CD14-positive monocyte (primary cell): ENCODE data around the gene TUBAL3. TPM values are rescaled to one million over a fixed set of nuclear protein-coding genes. Genes with fewer than 3 reads are reported as not detected.
A peak's percentile ranks its signal among the peaks of the same experiment; 100 is the strongest.

Source experiments
- DNase-seq, 3 donors: peaks; one replicate each; pipeline ENCODE4 v3.0.0-alpha.2; 2011 to 2022
- H2AFZ ChIP-seq: 2 replicates; pipeline ENCODE4 v1.6.0; 2012; ENCODE audit warnings: mild to moderate bottlenecking, low read depth, low read length, inconsistent platforms; ENCODE audit not compliant: insufficient read depth, poor library complexity, severe bottlenecking
- H3K27ac ChIP-seq, 2 donors: 1 replicate in 1 of 2; 2 replicates in 1 of 2; pipeline ENCODE4 v1.5.1; 2012 to 2013; ENCODE audit warnings: low read length in 2 of 2, control low read depth in 1 of 2, inconsistent platforms in 1 of 2, low read depth in 1 of 2, mild to moderate bottlenecking in 1 of 2
- H3K27me3 ChIP-seq, 2 donors: one replicate each; pipeline versions ENCODE4 v1.6.0 to v1.6.1; 2011 to 2013; ENCODE audit warnings: low read length in 2 of 2; ENCODE audit not compliant: control insufficient read depth in 2 of 2, insufficient read depth in 2 of 2
- H3K36me3 ChIP-seq, 2 donors: replicated peaks in 1 of 2; 1 replicate in 1 of 2; 2 replicates in 1 of 2; pipeline versions ENCODE4 v1.5.1 to v1.6.1; 2012 to 2013; ENCODE audit warnings: low read length in 2 of 2, control low read depth in 1 of 2, inconsistent platforms in 1 of 2, mild to moderate bottlenecking in 1 of 2; ENCODE audit not compliant: insufficient read depth in 2 of 2, control insufficient read depth in 1 of 2
- H3K4me1 ChIP-seq, 2 donors: 1 replicate in 1 of 2; 2 replicates in 1 of 2; pipeline versions ENCODE4 v1.5.1 to v1.6.1; 2012 to 2013; ENCODE audit warnings: low read length in 2 of 2, control low read depth in 1 of 2, inconsistent platforms in 1 of 2, mild to moderate bottlenecking in 1 of 2, moderate library complexity in 1 of 2; ENCODE audit not compliant: insufficient read depth in 2 of 2, control insufficient read depth in 1 of 2
- H3K4me2 ChIP-seq: replicated peaks from 2 replicates; pipeline ENCODE3; 2012; ENCODE audit warnings: low read length, moderate library complexity, mild to moderate bottlenecking; ENCODE audit not compliant: poor library complexity, severe bottlenecking; ENCODE audit errors: extremely low read depth
- H3K4me3 ChIP-seq, 3 experiments: fragments of 200-600 bp in 1 of 3; sonication (generic) in 1 of 3; replicated peaks in 1 of 3; 1 replicate in 2 of 3; 2 replicates in 1 of 3; pipeline ENCODE4 v1.5.1; 2011 to 2013; ENCODE audit warnings: low read length in 3 of 3, mild to moderate bottlenecking in 3 of 3, control low read depth in 2 of 3, low read depth in 2 of 3, inconsistent platforms in 1 of 3, moderate library complexity in 1 of 3
- H3K79me2 ChIP-seq: 2 replicates; pipeline ENCODE4 v1.6.0; 2012; ENCODE audit warnings: mild to moderate bottlenecking, control low read depth, inconsistent platforms, low read length, moderate library complexity; ENCODE audit not compliant: insufficient read depth
- H3K9ac ChIP-seq: 2 replicates; pipeline ENCODE4 v1.6.0; 2017; ENCODE audit warnings: low read length, mild to moderate bottlenecking; ENCODE audit not compliant: insufficient read depth, poor library complexity, severe bottlenecking
- H3K9me3 ChIP-seq, 2 donors: replicated peaks in 1 of 2; 1 replicate in 1 of 2; 2 replicates in 1 of 2; pipeline versions ENCODE4 v1.5.1 to v1.6.1; 2012 to 2013; ENCODE audit warnings: low read length in 2 of 2, control low read depth in 1 of 2; ENCODE audit not compliant: control insufficient read depth in 1 of 2, insufficient read depth in 1 of 2
- H4K20me1 ChIP-seq: 2 replicates; pipeline ENCODE4 v1.6.0; 2012; ENCODE audit warnings: mild to moderate bottlenecking, low read length, control low read depth, moderate library complexity; ENCODE audit not compliant: insufficient read depth
- H3K27ac Mint-ChIP-seq, 7 donors: one replicate each; pipeline ENCODE4 v1.8.0; 2020; ENCODE audit warnings: mild to moderate bottlenecking in 7 of 7, mixed read lengths in 7 of 7, moderate library complexity in 6 of 7, inconsistent platforms in 2 of 7
- H3K27me3 Mint-ChIP-seq, 3 donors: one replicate each; pipeline ENCODE4 v1.8.0; 2021 to 2022; ENCODE audit warnings: low read depth in 3 of 3, mild to moderate bottlenecking in 3 of 3, mixed read lengths in 3 of 3, moderate library complexity in 3 of 3, inconsistent platforms in 1 of 3
- H3K36me3 Mint-ChIP-seq, 2 donors: one replicate each; pipeline ENCODE4 v1.8.0; 2020; ENCODE audit warnings: mixed read lengths in 2 of 2, inconsistent platforms in 1 of 2, mild to moderate bottlenecking in 1 of 2
- H3K4me1 Mint-ChIP-seq: one replicate; pipeline ENCODE4 v1.8.0; 2020; ENCODE audit warnings: mild to moderate bottlenecking, mixed read lengths
- H3K4me3 Mint-ChIP-seq, 2 donors: one replicate each; pipeline ENCODE4 v1.8.0; 2020; ENCODE audit warnings: mild to moderate bottlenecking in 2 of 2, mixed read lengths in 2 of 2, moderate library complexity in 1 of 2
- H3K9me3 Mint-ChIP-seq, 7 donors: one replicate each; pipeline ENCODE4 v1.8.0; 2020 to 2022; ENCODE audit warnings: mixed read lengths in 7 of 7, mild to moderate bottlenecking in 6 of 7, moderate library complexity in 6 of 7, inconsistent platforms in 2 of 7
- CTCF ChIP-seq: fragments of 200-600 bp; IDR thresholded peaks from one replicate; pipeline ENCODE4 v1.8.0; 2022; ENCODE audit warnings: antibody characterized with exemption, mild to moderate bottlenecking
- WGBS: methylation state at CpG from one replicate; pipeline ENCODE4 v1.1.5; 2013; ENCODE audit warnings: missing lambda C conversion rate; ENCODE audit not compliant: insufficient coverage; 5-methylcytosine and 5-hydroxymethylcytosine counted together
- intact Hi-C, 2 donors: fragments of 100-400 bp; cut with micrococcal nuclease; formaldehyde crosslinking; loops; one replicate each; pipeline versions ENCODE4 v1.15.0 to v1.15.1; 2023
- polyA plus RNA-seq, 3 donors: library from polyadenylated mRNA; depleted of rRNA in 1 of 3; unstranded in 2 of 3; stranded (reverse) in 1 of 3; fragments of 300-500 nt in 2 of 3; fragments of >200 nt in 1 of 3; fragmentation: Illumina TruSeq in 2 of 3; gene quantifications; 1 replicate in 2 of 3; 2 replicates in 1 of 3; pipeline ENCODE4 v1.2.3, GENCODE V29; 2012 to 2021

Gene TUBAL3
- polyA plus RNA-seq, 3 donors = not detected

- no peak for DNase-seq
- WGBS = 82% methylated on average over 28 of the region's 28 CpGs
Observed at GRCh38 chr10:5370493-5371352, 33.9 kb downstream of the TUBAL3 start.

More at GRCh38 chr10:5370493-5371352, 33.9 kb downstream of the TUBAL3 start:
- Mint-ChIP-seq H3K4me1 (no peaks in the 10 kb centered on the region), H3K4me3 (no peak overlapping the region), H3K27ac (peak overlapping the region in 1 of 7 donors; percentile 14), H3K36me3 (no peaks in the 10 kb centered on the region), H3K9me3 (peaks cover 2 to 20% (median 7%) of the 10 kb centered on the region in 7 donors), H3K27me3 (peaks cover 3 to 9% (median 6%) of the 10 kb centered on the region in 3 donors)
- Histone ChIP-seq H3K27me3 (no peaks in the 10 kb centered on the region), H3K4me2 (no peak overlapping the region), H4K20me1 (no peaks in the 10 kb centered on the region), H3K79me2 (no peaks in the 10 kb centered on the region), H2AFZ (no peak overlapping the region), H3K36me3 (no peaks in the 10 kb centered on the region), H3K9ac (no peak overlapping the region), H3K27ac (no peak overlapping the region), H3K4me1 (no peaks in the 10 kb centered on the region), H3K4me3 (no peak overlapping the region), H3K9me3 (no peaks in the 10 kb centered on the region)
- TF ChIP-seq CTCF = no peak
- intact Hi-C loops = no loop called here
